H9 (cell line): ENCODE measurements around the gene LCE3D. TPM values are rescaled to one million over a fixed set of nuclear protein-coding genes. Genes with fewer than 3 reads are reported as not detected.

Source experiments
- DNase-seq: peaks from one replicate; pipeline ENCODE4 v3.0.0-alpha.2; 2017
- H2AFZ ChIP-seq: one replicate; pipeline ENCODE4 v1.6.1; 2013; ENCODE audit warnings: mild to moderate bottlenecking, low read length, control low read depth, moderate library complexity
- H2AK5ac ChIP-seq: 2 replicates; pipeline ENCODE4 v1.6.1; 2013; ENCODE audit warnings: low read length, control low read depth, mixed read lengths; ENCODE audit not compliant: insufficient read length
- H2BK120ac ChIP-seq: one replicate; pipeline ENCODE4 v1.6.1; 2013; ENCODE audit warnings: low read depth, mild to moderate bottlenecking, low read length, control low read depth, inconsistent platforms; ENCODE audit not compliant: poor library complexity, severe bottlenecking
- H2BK12ac ChIP-seq: 2 replicates; pipeline ENCODE4 v1.6.1; 2013; ENCODE audit warnings: low read length, control low read depth, mixed read lengths, low read depth; ENCODE audit not compliant: insufficient read length
- H2BK15ac ChIP-seq: 2 replicates; pipeline ENCODE4 v1.6.1; 2013; ENCODE audit warnings: low read depth, low read length, control low read depth
- H2BK20ac ChIP-seq: one replicate; pipeline ENCODE4 v1.6.1; 2013; ENCODE audit warnings: low read depth, mild to moderate bottlenecking, low read length, control low read depth, inconsistent platforms; ENCODE audit not compliant: poor library complexity, severe bottlenecking
- H2BK5ac ChIP-seq: 2 replicates; pipeline ENCODE4 v1.6.1; 2013; ENCODE audit warnings: low read length, control low read depth, mixed read lengths; ENCODE audit not compliant: insufficient read length
- H3K14ac ChIP-seq: 2 replicates; pipeline ENCODE4 v1.6.1; 2013; ENCODE audit warnings: low read length, control low read depth; ENCODE audit not compliant: insufficient read depth
- H3K18ac ChIP-seq: 2 replicates; pipeline ENCODE4 v1.6.1; 2013; ENCODE audit warnings: low read depth, mild to moderate bottlenecking, mixed read lengths, low read length, control low read depth; ENCODE audit not compliant: insufficient read length
- H3K23ac ChIP-seq: 2 replicates; pipeline ENCODE4 v1.6.1; 2013; ENCODE audit warnings: low read length, control low read depth, mixed read lengths, low read depth; ENCODE audit not compliant: insufficient read length
- H3K23me2 ChIP-seq: 2 replicates; pipeline ENCODE4 v1.6.1; 2013; ENCODE audit warnings: low read depth, mild to moderate bottlenecking, mixed read lengths, low read length, control low read depth; ENCODE audit not compliant: insufficient read length, poor library complexity, severe bottlenecking
- H3K27ac ChIP-seq: 2 replicates; pipeline ENCODE4 v1.5.1; 2013; ENCODE audit warnings: low read length, control low read depth, mixed read lengths, low read depth; ENCODE audit not compliant: insufficient read length
- H3K27me3 ChIP-seq: 2 replicates; pipeline ENCODE4 v1.6.1; 2013; ENCODE audit warnings: low read length, control low read depth, inconsistent platforms; ENCODE audit not compliant: insufficient read depth
- H3K4ac ChIP-seq: 2 replicates; pipeline ENCODE4 v1.6.1; 2013; ENCODE audit warnings: low read depth, mild to moderate bottlenecking, control low read depth, inconsistent platforms, low read length, moderate library complexity
- H3K4me1 ChIP-seq: 2 replicates; pipeline ENCODE4 v1.6.1; 2013; ENCODE audit warnings: low read length, control low read depth, inconsistent platforms; ENCODE audit not compliant: insufficient read depth
- H3K4me2 ChIP-seq: 2 replicates; pipeline ENCODE4 v1.6.1; 2013; ENCODE audit warnings: low read length, control low read depth, mixed read lengths; ENCODE audit not compliant: insufficient read length, insufficient read depth
- H3K56ac ChIP-seq: 2 replicates; pipeline ENCODE4 v1.6.1; 2013; ENCODE audit warnings: low read depth, mild to moderate bottlenecking, mixed read lengths, low read length, control low read depth; ENCODE audit not compliant: insufficient read length
- H3K79me1 ChIP-seq: 2 replicates; pipeline ENCODE4 v1.6.1; 2013; ENCODE audit warnings: low read depth, mild to moderate bottlenecking, moderate library complexity, low read length, control low read depth, inconsistent platforms; ENCODE audit not compliant: insufficient read depth, poor library complexity, severe bottlenecking
- H3K79me2 ChIP-seq: 2 replicates; pipeline ENCODE4 v1.6.1; 2013; ENCODE audit warnings: low read length, control low read depth, inconsistent platforms; ENCODE audit not compliant: insufficient read depth
- H3K9ac ChIP-seq: 2 replicates; pipeline ENCODE4 v1.6.1; 2013; ENCODE audit warnings: low read length, control low read depth, mixed read lengths; ENCODE audit not compliant: insufficient read length; ENCODE audit errors: extremely low read depth
- H3K9me3 ChIP-seq: one replicate; pipeline ENCODE4 v1.6.1; 2013; ENCODE audit warnings: low read depth, low read length, inconsistent platforms; ENCODE audit not compliant: control insufficient read depth
- H3T11ph ChIP-seq: one replicate; pipeline ENCODE4 v1.6.1; 2013; ENCODE audit warnings: mild to moderate bottlenecking, low read length, control low read depth, inconsistent platforms
- H4K20me1 ChIP-seq: one replicate; pipeline ENCODE4 v1.6.1; 2013; ENCODE audit not compliant: control insufficient read depth, insufficient read length, insufficient read depth
- H4K5ac ChIP-seq: 2 replicates; pipeline ENCODE4 v1.6.1; 2013; ENCODE audit warnings: low read depth, mild to moderate bottlenecking, mixed read lengths, low read length, control low read depth; ENCODE audit not compliant: insufficient read length
- H4K8ac ChIP-seq: replicated peaks from 2 replicates; pipeline ENCODE4 v1.6.1; 2013; ENCODE audit warnings: low read length, control low read depth, mixed read lengths, low read depth; ENCODE audit not compliant: insufficient read length
- H4K91ac ChIP-seq: 2 replicates; pipeline ENCODE4 v1.6.1; 2013; ENCODE audit warnings: low read depth, mild to moderate bottlenecking, moderate library complexity, mixed read lengths, low read length, control low read depth; ENCODE audit not compliant: insufficient read length
- H3K27ac Mint-ChIP-seq, 3 experiments: 2 replicates in 2 of 3; 3 replicates in 1 of 3; pipeline ENCODE4 v1.8.0; 2020 to 2021; ENCODE audit warnings: mixed read lengths in 3 of 3, mild to moderate bottlenecking in 1 of 3, moderate library complexity in 1 of 3
- H3K27me3 Mint-ChIP-seq: 2 replicates; pipeline ENCODE4 v1.8.0; 2021; ENCODE audit warnings: low read depth, mild to moderate bottlenecking, moderate library complexity, mixed read lengths
- H3K36me3 Mint-ChIP-seq, 3 experiments: 2 replicates in 2 of 3; 3 replicates in 1 of 3; pipeline ENCODE4 v1.8.0; 2020 to 2021; ENCODE audit warnings: low read depth in 3 of 3, mixed read lengths in 3 of 3; ENCODE audit not compliant: insufficient read depth in 1 of 3
- H3K4me1 Mint-ChIP-seq, 2 experiments: 2 replicates each; pipeline ENCODE4 v1.8.0; 2020; ENCODE audit warnings: mixed read lengths in 2 of 2
- H3K4me3 Mint-ChIP-seq, 2 experiments: 2 replicates in 1 of 2; 3 replicates in 1 of 2; pipeline ENCODE4 v1.8.0; 2020 to 2021; ENCODE audit warnings: mild to moderate bottlenecking in 2 of 2, mixed read lengths in 2 of 2, moderate library complexity in 1 of 2
- H3K9me3 Mint-ChIP-seq, 2 experiments: 2 replicates in 1 of 2; 3 replicates in 1 of 2; pipeline ENCODE4 v1.8.0; 2020; ENCODE audit warnings: mild to moderate bottlenecking in 2 of 2, mixed read lengths in 2 of 2, moderate library complexity in 1 of 2
- CTCF ChIP-seq: fragments of 200-600 bp; sonication (generic); conservative IDR thresholded peaks from 3 replicates; pipeline ENCODE4 v1.8.0; 2021; ENCODE audit warnings: antibody characterized with exemption, mild to moderate bottlenecking
- WGBS: extraction: QIAGEN DNeasy Blood & Tissue Kit; methylation state at CpG from one replicate; pipeline ENCODE4 v1.1.7; 2013; ENCODE audit warnings: missing lambda C conversion rate, low lambda C conversion rate, mixed read lengths; ENCODE audit not compliant: insufficient read length; ENCODE audit errors: extremely low coverage; 5-methylcytosine and 5-hydroxymethylcytosine counted together
- total RNA-seq: library from RNA; stranded (reverse); gene quantifications from 2 replicates; pipeline ENCODE4 v1.2.1, GENCODE V29; 2021

Gene LCE3D
- total RNA-seq, 1 experiment from 2014 or later, result not detected

- no peaks in the 10 kb centered on the region for H3K79me1 ChIP-seq
- H3T11ph ChIP-seq, result no peak overlapping the region
- no peak overlapping the region for H3K18ac ChIP-seq
- no peak overlapping the region for H2BK20ac ChIP-seq
- no CpG with 5 or more reads among the region's 2 CpGs for WGBS
- no peaks in the 10 kb centered on the region; the same call in 1 of the 2 replicates for H3K27me3 Mint-ChIP-seq
- H3K4me1 Mint-ChIP-seq, result no peaks in the 10 kb centered on the region
- no peak overlapping the region for H2BK120ac ChIP-seq
- TF ChIP-seq CTCF, result no peak
- H3K79me2 ChIP-seq, result no peaks in the 10 kb centered on the region
- no peak overlapping the region for H3K4me2 ChIP-seq
- no peaks in the 10 kb centered on the region for H3K27me3 ChIP-seq
- no peak overlapping the region for H3K27ac Mint-ChIP-seq
- H2BK15ac ChIP-seq, result no peak overlapping the region
- H3K36me3 Mint-ChIP-seq, result peaks cover 0 to 2% (median 1%) of the 10 kb centered on the region in 3 experiments; a peak in 3 of 7 replicates
- H3K4me1 ChIP-seq, result no peaks in the 10 kb centered on the region
- no peak overlapping the region for H2BK5ac ChIP-seq
- no peak overlapping the region for H2AFZ ChIP-seq
- H2AK5ac ChIP-seq, result no peak overlapping the region
- H4K5ac ChIP-seq, result no peak overlapping the region
- H3K4me3 Mint-ChIP-seq, result no peak overlapping the region
- H3K27ac ChIP-seq, result no peak overlapping the region
- no peak overlapping the region for H3K23ac ChIP-seq
- peaks cover 68 to 75% of the 10 kb centered on the region in 2 experiments for H3K9me3 Mint-ChIP-seq
- no peak overlapping the region for H3K4ac ChIP-seq
- no peak overlapping the region for H3K14ac ChIP-seq
- H3K23me2 ChIP-seq, result no peaks in the 10 kb centered on the region
- no peak overlapping the region for H4K91ac ChIP-seq
- H2BK12ac ChIP-seq, result no peak overlapping the region
- DNase-seq, result no peak
- H3K9ac ChIP-seq, result no peak overlapping the region
- peaks cover 36% of the 10 kb centered on the region for H3K9me3 ChIP-seq
- no peak overlapping the region for H3K56ac ChIP-seq
- H4K8ac ChIP-seq, result no peak overlapping the region
- H4K20me1 ChIP-seq, result no peaks in the 10 kb centered on the region
Measured at GRCh38 chr1:152596986-152597385, 16.7 kb upstream of the LCE3D start.
